GM21367 (cell line): ENCODE data around the gene DCN.

Experiments
- ATAC-seq: cut with Tn5 transposase; IDR thresholded peaks from one replicate; pipeline ENCODE4 v1.9.1; 2021; ENCODE audit not compliant: unreplicated experiment

DCN gene

DNA sequence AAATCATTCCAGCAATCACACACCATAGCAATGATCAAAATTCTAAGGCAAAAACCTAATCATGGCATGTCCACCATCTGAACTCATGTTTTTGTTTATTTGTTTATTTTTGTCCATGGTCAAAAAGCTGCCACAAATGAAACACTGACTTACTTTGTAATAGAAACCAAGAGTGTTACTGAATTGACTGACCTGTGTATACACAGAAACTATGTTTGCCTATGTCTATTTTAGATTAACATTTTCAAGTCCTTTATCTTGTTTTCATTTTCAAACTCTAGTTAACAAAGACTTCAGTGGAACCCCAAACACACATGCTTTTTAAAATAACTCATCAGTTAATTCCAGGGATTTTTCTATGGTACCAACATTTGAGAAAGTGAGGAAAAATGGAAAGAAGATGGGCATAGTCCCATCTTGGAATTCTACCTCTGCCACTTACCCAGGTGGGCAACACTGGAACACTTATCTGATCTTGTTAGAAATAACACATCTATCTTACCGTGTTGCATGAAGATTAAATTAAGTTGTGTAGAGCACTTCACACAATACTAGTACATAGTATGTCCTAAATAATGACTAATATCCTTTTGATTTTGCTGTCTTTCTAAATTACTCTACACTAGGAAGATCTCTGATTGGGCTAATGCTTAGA is 77.7 kb downstream of the DCN start:
- peak; percentile 70 for ATAC-seq

DNA sequence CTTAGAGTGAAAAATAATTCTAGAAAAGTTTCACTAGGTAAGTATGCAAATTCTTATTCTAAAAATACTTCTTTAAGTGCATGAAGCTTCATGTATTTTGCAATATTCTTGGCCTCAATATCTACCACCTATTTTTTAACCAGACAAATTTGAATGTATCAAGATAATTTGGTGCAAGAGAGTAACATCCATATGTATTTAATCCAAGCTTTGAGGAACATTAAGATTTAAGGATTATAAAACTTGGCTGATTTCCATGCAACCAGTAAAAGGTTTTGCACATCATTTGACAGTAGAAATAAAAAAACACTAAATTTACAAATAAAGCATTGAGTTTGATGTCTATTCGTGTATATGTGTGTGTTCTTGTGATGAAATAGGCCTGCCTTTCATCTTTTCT is 79.0 kb downstream of the DCN start:
- ATAC-seq, result no peak

DNA sequence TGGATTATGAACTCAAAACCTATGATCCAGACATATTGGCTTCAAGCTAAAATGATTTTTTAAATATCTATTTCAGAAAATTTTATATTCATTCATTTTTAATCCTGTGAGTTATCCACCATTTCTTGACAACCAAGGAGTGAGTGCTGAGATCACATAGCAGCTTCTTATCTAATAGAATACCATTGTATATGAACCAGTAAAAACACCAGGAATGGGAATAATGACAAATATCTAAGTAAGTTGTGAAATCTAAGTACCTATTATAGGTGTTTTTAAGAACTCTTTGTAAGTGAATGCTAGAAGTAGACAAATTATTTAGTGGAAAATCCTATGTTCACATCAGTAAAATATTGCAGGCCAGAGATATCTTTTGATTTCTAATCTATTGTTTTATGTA is 79.5 kb downstream of the DCN start:
- ATAC-seq, result no peak

DNA sequence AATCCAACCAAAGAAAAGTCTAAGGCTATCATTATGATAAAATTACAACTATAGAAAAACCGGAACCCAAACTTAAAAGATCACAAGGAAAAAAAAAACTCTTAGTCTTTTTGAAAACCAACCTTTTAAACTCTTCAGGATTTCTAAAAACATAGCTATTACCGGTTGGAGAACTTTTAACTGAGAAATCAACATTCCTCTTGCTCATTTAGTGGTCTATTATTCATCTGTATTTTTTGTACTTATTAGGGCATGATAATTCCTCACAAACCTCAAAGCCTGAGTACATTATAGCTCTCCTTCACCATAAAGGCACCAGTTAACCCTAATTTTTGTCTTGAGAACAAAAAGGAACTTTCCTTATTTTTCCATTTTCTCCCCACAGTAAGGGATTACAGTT is 81.7 kb downstream of the DCN start:
- no peak for ATAC-seq

DNA sequence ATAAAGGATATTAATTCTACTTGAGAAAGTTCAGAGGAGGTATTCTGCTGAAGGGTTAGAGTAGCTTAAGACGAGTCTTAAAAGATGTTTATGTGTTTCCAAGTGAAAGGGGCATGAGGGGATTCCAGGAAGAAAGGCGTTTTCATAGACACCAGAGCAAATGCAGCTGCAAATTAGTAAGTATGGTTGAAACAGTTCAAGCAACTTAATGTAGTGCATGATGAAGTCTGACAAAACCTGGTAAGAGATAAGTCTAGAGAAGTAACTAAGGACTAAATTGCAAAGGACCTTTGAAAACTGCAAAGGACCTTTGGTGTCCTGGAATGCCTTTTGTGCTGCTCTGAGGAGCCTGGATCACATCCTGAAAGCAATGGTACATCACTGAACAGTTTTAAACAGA is 82.8 kb downstream of the DCN start:
- ATAC-seq, result no peak

- no peak for ATAC-seq
These were observed 83.3 kb downstream of the DCN start for GRCh38 chr12:91099341-91099740.

- no peak for ATAC-seq
These were observed 83.7 kb downstream of the DCN start for GRCh38 chr12:91098941-91099340.

- ATAC-seq, result no peak
These were observed 84.2 kb downstream of the DCN start for GRCh38 chr12:91098461-91098860.

DNA sequence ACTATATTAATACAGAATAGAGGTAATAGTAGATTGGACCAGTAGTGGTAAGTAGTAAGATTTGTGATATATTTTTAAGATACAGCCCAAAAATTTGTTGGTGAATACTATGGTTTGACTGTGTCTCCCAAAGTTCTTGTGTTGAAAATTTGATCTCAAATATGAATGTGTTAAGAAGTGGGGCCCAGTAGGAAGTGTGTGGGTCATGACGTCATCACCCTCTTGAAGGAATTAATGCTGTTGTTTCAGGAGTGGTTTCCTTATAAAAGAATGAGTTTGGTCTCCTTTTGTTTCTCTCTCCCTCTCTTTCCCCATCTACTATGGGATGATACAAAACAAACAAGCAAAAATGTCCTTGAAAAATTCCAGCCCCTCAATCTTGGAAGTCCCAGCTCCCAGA is 87.7 kb downstream of the DCN start:
- no peak for ATAC-seq

- ATAC-seq, result no peak
These were observed 88.5 kb downstream of the DCN start for GRCh38 chr12:91094032-91094662.

DNA sequence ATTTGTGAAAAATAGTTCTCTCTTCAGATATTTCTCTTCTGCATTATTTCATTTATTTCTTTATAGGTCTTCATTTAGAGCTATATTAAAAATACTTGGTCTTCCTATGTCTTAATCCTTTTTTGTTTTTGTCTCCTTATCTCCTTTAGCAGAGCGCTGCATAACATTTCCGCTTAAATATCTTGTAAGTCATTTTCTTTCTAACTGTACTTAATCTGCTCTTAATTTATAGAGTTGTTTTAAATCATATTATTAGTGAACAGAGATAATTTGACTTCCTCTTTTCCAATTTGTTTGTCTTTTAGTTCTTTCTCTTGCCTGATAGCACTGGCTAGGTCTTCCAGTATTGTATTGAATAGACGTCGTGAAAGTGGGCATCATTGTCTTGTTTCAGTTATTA is 89.3 kb downstream of the DCN start:
- ATAC-seq, result no peak

DNA sequence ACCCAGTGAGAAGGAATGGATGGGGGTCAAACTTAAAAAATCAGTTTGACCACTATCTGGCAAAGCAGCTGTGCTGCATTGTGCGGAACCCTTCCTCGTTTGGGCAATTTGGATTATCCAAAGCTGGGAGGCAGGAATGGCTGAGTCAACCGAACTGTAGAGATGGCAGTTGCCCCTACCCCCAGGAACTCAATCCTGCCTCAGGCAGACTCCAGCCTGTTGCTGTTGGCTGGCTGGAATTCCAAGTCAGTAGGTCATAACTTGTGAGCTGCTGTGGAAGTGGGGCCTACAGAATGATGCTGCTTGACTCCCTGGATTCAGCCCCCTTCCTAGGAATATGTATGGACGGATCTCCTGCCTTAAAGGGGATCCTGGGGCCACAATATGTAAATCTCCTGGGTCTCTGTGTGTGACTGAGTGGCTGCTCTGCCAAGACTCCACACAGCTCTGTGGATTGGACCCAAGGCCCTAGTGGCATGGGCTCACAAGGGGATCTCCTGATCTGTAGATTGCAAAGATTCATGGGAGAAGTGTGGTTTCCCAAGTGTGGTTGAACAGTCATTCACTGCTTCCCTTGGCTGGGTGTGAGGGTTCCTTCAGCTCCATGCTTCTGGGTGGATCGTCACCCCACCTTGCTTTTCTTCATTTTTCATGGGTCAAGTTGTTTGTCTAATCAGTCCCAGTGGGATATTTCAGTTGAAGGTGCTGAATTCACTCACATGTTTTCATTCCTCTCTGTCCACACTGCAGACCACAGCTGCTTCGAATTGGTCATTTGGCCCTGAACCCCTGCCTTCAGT is 90.5 kb downstream of the DCN start:
- no peak for ATAC-seq
